ENCODE results near the gene TMEM63C. TPM values are rescaled to one million over a fixed set of nuclear protein-coding genes. Genes with fewer than 3 reads are reported as not detected.

TMEM63C gene
- total RNA-seq, 1 donor, result 1.4 TPM

- Histone ChIP-seq H3K4me1 (ENCODE audit: insufficient read depth, low read length) (peaks cover 5% of the 10 kb centered on the region), H3K9me3 (ENCODE audit: low read depth, low read length) (no peaks in the 10 kb centered on the region), H3K27me3 (ENCODE audit: insufficient read depth, low read length) (no peaks in the 10 kb centered on the region), H3K4me3 (ENCODE audit: low read length) (no peak overlapping the region)
Observed at GRCh38 chr14:77301103-77301502, 119.5 kb downstream of the TMEM63C start.

DNA sequence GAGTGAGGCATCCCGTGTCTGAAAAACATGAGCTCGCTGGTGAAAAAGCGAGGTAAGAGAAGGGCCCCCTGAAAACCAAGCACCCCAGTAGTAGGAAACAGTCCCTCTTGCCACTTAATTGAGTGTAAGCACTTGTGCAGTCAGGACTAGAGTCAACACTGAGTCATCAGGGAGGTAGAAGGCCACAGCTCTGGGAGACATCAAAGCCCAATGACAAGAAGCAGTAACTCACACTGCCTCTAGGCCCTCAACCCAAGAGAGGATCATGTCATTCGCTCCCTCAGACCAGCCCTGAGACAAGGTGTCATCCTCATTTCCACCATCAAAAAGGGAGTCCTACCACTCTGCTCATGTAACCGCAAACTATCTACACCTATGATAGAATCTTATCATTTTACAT lies 121.3 kb downstream of the TMEM63C start:
- Histone ChIP-seq H3K4me1 (ENCODE audit: insufficient read depth, low read length) (peaks cover 5% of the 10 kb centered on the region), H3K4me3 (ENCODE audit: low read length) (no peak overlapping the region), H3K9me3 (ENCODE audit: low read depth, low read length) (no peaks in the 10 kb centered on the region), H3K27me3 (ENCODE audit: insufficient read depth, low read length) (no peaks in the 10 kb centered on the region)

DNA sequence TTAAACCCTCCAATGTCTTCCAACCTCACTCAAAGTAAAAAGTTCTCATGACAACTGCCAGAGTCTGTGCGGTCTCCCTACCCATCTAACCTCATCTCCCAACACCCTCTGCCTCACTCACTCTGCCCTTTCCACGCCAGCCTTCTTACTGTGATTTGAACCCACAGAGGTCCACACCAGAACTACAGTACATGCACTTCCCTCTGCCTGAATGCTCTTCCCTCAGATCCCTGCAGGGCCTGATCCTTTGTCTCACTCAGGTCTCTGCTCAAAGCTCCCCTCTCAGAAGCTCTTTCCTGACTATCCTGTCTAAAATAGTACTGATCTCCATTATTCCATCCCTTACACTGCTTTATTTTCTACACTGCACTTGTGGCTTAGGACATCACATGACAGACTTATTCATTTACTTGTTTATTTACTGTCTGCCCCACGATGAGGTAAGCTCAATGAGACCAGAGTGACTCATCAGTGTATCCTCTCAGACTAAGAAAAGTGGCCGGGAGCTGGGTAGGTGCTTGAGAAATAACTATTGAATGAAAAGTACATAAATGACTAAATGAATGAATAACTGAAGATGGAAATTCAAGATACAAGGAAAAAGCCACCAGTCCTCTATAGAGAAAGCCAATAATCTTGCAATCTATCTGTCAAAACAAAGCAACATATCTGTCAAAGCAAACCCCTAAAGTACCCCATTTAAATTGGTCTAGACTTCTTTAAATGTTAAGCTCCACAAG lies 122.0 kb downstream of the TMEM63C start:
- Histone ChIP-seq H3K4me3 (ENCODE audit: low read length) (no peak overlapping the region), H3K9me3 (ENCODE audit: low read depth, low read length) (no peaks in the 10 kb centered on the region), H3K27me3 (ENCODE audit: insufficient read depth, low read length) (no peaks in the 10 kb centered on the region), H3K4me1 (ENCODE audit: insufficient read depth, low read length) (peaks cover 5% of the 10 kb centered on the region)

DNA sequence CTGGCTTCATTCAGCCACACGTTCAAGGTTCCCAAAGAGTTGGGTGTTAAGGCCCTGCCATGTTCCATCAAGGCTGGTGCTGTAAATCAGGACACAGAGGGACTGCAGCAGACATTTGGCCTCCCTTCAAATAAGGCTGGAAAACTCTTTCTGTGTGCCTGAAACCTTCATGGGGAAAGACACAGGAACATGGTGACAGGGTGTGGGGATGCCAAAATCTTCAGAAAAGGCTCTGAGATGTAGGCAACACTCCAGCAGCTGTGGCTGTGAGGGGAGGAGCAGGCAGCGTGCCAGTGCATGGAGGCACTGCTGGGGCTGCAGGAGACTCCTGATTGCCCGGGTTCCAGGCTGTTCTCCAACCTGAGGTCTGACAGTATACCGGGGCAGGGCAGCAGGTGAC lies 124.1 kb downstream of the TMEM63C start:
- Histone ChIP-seq H3K4me3 (ENCODE audit: low read length) (no peak overlapping the region), H3K4me1 (ENCODE audit: insufficient read depth, low read length) (peaks cover 10% of the 10 kb centered on the region), H3K27me3 (ENCODE audit: insufficient read depth, low read length) (no peaks in the 10 kb centered on the region), H3K9me3 (ENCODE audit: low read depth, low read length) (no peaks in the 10 kb centered on the region)

- Histone ChIP-seq H3K9me3 (ENCODE audit: low read depth, low read length) (no peaks in the 10 kb centered on the region), H3K27me3 (ENCODE audit: insufficient read depth, low read length) (no peaks in the 10 kb centered on the region), H3K4me1 (ENCODE audit: insufficient read depth, low read length) (peaks cover 14% of the 10 kb centered on the region), H3K4me3 (ENCODE audit: low read length) (no peak overlapping the region)
Observed at GRCh38 chr14:77306416-77306815, 124.8 kb downstream of the TMEM63C start.

GRCh38 chr14:77306851-77307496 lies 125.4 kb downstream of the TMEM63C start:
- Histone ChIP-seq H3K4me3 (ENCODE audit: low read length) (no peak overlapping the region), H3K9me3 (ENCODE audit: low read depth, low read length) (no peaks in the 10 kb centered on the region), H3K27me3 (ENCODE audit: insufficient read depth, low read length) (no peaks in the 10 kb centered on the region), H3K4me1 (ENCODE audit: insufficient read depth, low read length) (peaks cover 17% of the 10 kb centered on the region)

Other genes starting within 250 kb of the TMEM63C start
- gene IRF2BPL, start 153.1 kb upstream of the TMEM63C start, total RNA-seq, result 36.1 TPM
- 10.9 TPM for gene CIPC, start 83.5 kb upstream of the TMEM63C start, total RNA-seq
- gene ZDHHC22, start 40.0 kb upstream of the TMEM63C start, total RNA-seq, result not detected
- not detected for gene NGB, start 89.4 kb downstream of the TMEM63C start, total RNA-seq
- 2.8 TPM for gene POMT2, start 139.1 kb downstream of the TMEM63C start, total RNA-seq
- gene GSTZ1, start 139.2 kb downstream of the TMEM63C start, total RNA-seq, result 6.3 TPM
- gene TMED8, start 195.3 kb downstream of the TMEM63C start, total RNA-seq, result 13.2 TPM
- 0.21 TPM for gene SAMD15, start 195.6 kb downstream of the TMEM63C start, total RNA-seq
- gene NOXRED1, start 241.7 kb downstream of the TMEM63C start, total RNA-seq, result 0.21 TPM

Data from mononuclear cell (primary cell).